ENCODE measurements around the gene NAT10. TPM values are rescaled to one million over a fixed set of nuclear protein-coding genes. Genes with fewer than 3 reads are reported as not detected.

Gene NAT10
- total RNA-seq, 1 donor from 2014 or later, result 63.5 TPM

DNA sequence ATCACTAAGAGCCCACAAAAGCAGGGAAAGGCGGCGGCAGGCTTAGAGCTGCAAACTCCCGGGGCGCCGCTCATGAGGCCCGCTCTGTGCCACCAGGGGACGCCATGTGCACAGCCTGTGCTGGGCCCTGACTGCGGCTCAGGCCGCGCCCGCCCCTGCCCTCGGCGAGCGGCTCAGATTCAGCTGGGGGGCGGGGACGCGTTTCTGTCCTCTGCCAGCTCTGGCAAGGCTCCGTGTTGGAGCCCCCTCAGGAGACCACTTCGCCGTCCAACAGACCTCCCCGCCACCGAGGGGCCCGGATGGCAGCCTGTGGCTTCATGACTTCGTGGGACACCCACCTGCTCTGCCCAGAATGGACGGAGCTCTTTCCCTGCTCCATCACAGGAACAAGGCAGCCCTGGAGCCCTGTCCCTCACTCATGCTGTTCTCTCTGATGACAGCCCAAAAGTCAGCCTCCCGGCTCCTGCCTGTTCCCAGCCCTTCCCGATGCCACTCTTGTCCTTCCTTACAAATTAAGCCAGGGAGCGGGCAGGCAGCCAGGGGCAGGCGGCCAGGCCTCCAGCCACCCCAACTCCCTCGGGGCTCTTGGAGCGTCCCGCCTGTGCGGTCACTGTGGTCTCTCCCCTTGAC lies 69.1 kb downstream of the NAT10 start:
- TF ChIP-seq, protein P1, sequence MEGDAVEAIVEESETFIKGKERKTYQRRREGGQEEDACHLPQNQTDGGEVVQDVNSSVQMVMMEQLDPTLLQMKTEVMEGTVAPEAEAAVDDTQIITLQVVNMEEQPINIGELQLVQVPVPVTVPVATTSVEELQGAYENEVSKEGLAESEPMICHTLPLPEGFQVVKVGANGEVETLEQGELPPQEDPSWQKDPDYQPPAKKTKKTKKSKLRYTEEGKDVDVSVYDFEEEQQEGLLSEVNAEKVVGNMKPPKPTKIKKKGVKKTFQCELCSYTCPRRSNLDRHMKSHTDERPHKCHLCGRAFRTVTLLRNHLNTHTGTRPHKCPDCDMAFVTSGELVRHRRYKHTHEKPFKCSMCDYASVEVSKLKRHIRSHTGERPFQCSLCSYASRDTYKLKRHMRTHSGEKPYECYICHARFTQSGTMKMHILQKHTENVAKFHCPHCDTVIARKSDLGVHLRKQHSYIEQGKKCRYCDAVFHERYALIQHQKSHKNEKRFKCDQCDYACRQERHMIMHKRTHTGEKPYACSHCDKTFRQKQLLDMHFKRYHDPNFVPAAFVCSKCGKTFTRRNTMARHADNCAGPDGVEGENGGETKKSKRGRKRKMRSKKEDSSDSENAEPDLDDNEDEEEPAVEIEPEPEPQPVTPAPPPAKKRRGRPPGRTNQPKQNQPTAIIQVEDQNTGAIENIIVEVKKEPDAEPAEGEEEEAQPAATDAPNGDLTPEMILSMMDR (conservative IDR thresholded peaks at IDR 0.05), result peak; percentile 93
- Mint-ChIP-seq H3K4me3 (peak overlapping the region; percentile 41), H3K36me3 (no peaks in the 10 kb centered on the region), H3K27ac (no peak overlapping the region), H3K27me3 (no peaks in the 10 kb centered on the region), H3K9me3 (no peaks in the 10 kb centered on the region), H3K4me1 (ENCODE audit: unreplicated experiment) (peaks cover 18% of the 10 kb centered on the region)
- DNase-seq (ENCODE audit: extremely low spot score, unreplicated experiment), result peak; percentile 87

GRCh38 chr11:34175284-34176019 lies 70.0 kb downstream of the NAT10 start:
- Mint-ChIP-seq H3K36me3 (no peaks in the 10 kb centered on the region), H3K4me1 (ENCODE audit: unreplicated experiment) (peaks cover 20% of the 10 kb centered on the region), H3K27me3 (no peaks in the 10 kb centered on the region), H3K9me3 (no peaks in the 10 kb centered on the region), H3K4me3 (peak overlapping the region; percentile 41), H3K27ac (no peak overlapping the region)
- DNase-seq (ENCODE audit: extremely low spot score, unreplicated experiment), result no peak
- TF ChIP-seq, protein P1 (conservative IDR thresholded peaks at IDR 0.05), result no peak

- no peaks in the 10 kb centered on the region for H3K36me3 Mint-ChIP-seq
- H3K4me3 Mint-ChIP-seq, result no peak overlapping the region
- peaks cover 21% of the 10 kb centered on the region for H3K4me1 Mint-ChIP-seq (ENCODE audit: unreplicated experiment)
- TF ChIP-seq, protein P1 (conservative IDR thresholded peaks at IDR 0.05), result no peak
- H3K27ac Mint-ChIP-seq, result no peak overlapping the region
- no peaks in the 10 kb centered on the region for H3K9me3 Mint-ChIP-seq
- no peaks in the 10 kb centered on the region for H3K27me3 Mint-ChIP-seq
- DNase-seq (ENCODE audit: extremely low spot score, unreplicated experiment), result no peak
Measured at GRCh38 chr11:34176751-34177209, 71.4 kb downstream of the NAT10 start.

GRCh38 chr11:34178209-34178821 lies 72.9 kb downstream of the NAT10 start:
- no peak overlapping the region for H3K4me3 Mint-ChIP-seq
- TF ChIP-seq, protein P1 (conservative IDR thresholded peaks at IDR 0.05), result no peak
- DNase-seq (ENCODE audit: extremely low spot score, unreplicated experiment), result no peak
- H3K27ac Mint-ChIP-seq, result no peak overlapping the region
- H3K36me3 Mint-ChIP-seq, result no peaks in the 10 kb centered on the region
- peaks cover 21% of the 10 kb centered on the region for H3K4me1 Mint-ChIP-seq (ENCODE audit: unreplicated experiment)
- H3K27me3 Mint-ChIP-seq, result no peaks in the 10 kb centered on the region
- H3K9me3 Mint-ChIP-seq, result no peaks in the 10 kb centered on the region

- H3K27ac Mint-ChIP-seq, result no peak overlapping the region
- no peaks in the 10 kb centered on the region for H3K36me3 Mint-ChIP-seq
- H3K4me1 Mint-ChIP-seq (ENCODE audit: unreplicated experiment), result peaks cover 21% of the 10 kb centered on the region
- TF ChIP-seq, protein P1 (conservative IDR thresholded peaks at IDR 0.05), result no peak
- no peaks in the 10 kb centered on the region for H3K9me3 Mint-ChIP-seq
- H3K27me3 Mint-ChIP-seq, result no peaks in the 10 kb centered on the region
- H3K4me3 Mint-ChIP-seq, result no peak overlapping the region
- DNase-seq (ENCODE audit: extremely low spot score, unreplicated experiment), result no peak
Measured at GRCh38 chr11:34179026-34179675, 73.7 kb downstream of the NAT10 start.

Measured in type B pancreatic cell (in vitro differentiated cells).